B cell (primary cell): ENCODE results near the gene EEF1A2. TPM values are rescaled to one million over a fixed set of nuclear protein-coding genes. Genes with fewer than 3 reads are reported as not detected.
A peak's percentile ranks its signal among the peaks of the same experiment; 100 is the strongest.

Experiments used
- ATAC-seq: fragments of 200-7000 bp; cut with Tn5 transposase; one replicate; pipeline ENCODE4 v1.10.0; 2021; ENCODE audit warnings: low read depth, mild to moderate bottlenecking, moderate number of reproducible peaks, moderate library complexity
- CTCF ChIA-PET: fragments of 350-600 bp; sonication (Branson Sonifier 250); formaldehyde crosslinking; loops from one replicate; lab custom pipeline; 2021; ENCODE audit warnings: antibody characterized with exemption, inconsistent platforms; lab: Charles Lee
- POLR2A ChIA-PET: fragments of 350-600 bp; sonication (Branson Sonifier 250); formaldehyde crosslinking; loops from one replicate; lab custom pipeline; 2021; ENCODE audit warnings: antibody characterized with exemption; lab: Charles Lee
- DNase-seq: peaks from one replicate; pipeline ENCODE4 v3.0.0; 2013
- H2AFZ ChIP-seq: 2 replicates; pipeline ENCODE4 v1.6.1; 2012; ENCODE audit warnings: mild to moderate bottlenecking, low read depth, low read length; ENCODE audit not compliant: insufficient read depth, poor library complexity, severe bottlenecking
- H3K27ac ChIP-seq, 2 donors: 1 replicate in 1 of 2; 2 replicates in 1 of 2; pipeline ENCODE4 v1.5.1; 2012 to 2013; ENCODE audit warnings: low read length in 2 of 2, mild to moderate bottlenecking in 2 of 2, moderate library complexity in 1 of 2
- H3K27me3 ChIP-seq, 4 experiments: fragments of 200-600 bp in 1 of 4; sonication (generic) in 1 of 4; replicated peaks in 1 of 4; 1 replicate in 2 of 4; 2 replicates in 2 of 4; pipeline versions ENCODE4 v1.6.1 to v1.7.0; 2013 to 2016; ENCODE audit warnings: low read length in 3 of 4, mild to moderate bottlenecking in 2 of 4, mixed read lengths in 1 of 4, moderate library complexity in 1 of 4; ENCODE audit not compliant: insufficient read depth in 4 of 4, control insufficient read depth in 3 of 4; ENCODE audit errors: control extremely low read depth in 1 of 4
- H3K36me3 ChIP-seq, 2 experiments: replicated peaks in 1 of 2; 1 replicate in 1 of 2; 2 replicates in 1 of 2; pipeline versions ENCODE4 v1.6.1 to v1.7.1; 2013; ENCODE audit warnings: low read length in 1 of 2; ENCODE audit not compliant: insufficient read depth in 2 of 2, control insufficient read depth in 1 of 2; ENCODE audit errors: control extremely low read depth in 1 of 2, extremely low read depth in 1 of 2
- H3K4me1 ChIP-seq, 2 donors: fragments of 200-600 bp in 1 of 2; sonication (generic) in 1 of 2; 1 replicate in 1 of 2; 2 replicates in 1 of 2; pipeline versions ENCODE4 v1.5.1 to v1.6.1; 2013 to 2017; ENCODE audit warnings: low read length in 2 of 2; ENCODE audit not compliant: control insufficient read depth in 2 of 2, insufficient read depth in 2 of 2
- H3K4me2 ChIP-seq: replicated peaks from 2 replicates; pipeline ENCODE3; 2012; ENCODE audit warnings: mild to moderate bottlenecking, low read depth, low read length; ENCODE audit not compliant: poor library complexity, severe bottlenecking
- H3K4me3 ChIP-seq, 5 experiments: fragments of 200-600 bp in 1 of 5; sonication (generic) in 1 of 5; 1 replicate in 3 of 5; 2 replicates in 2 of 5; pipeline versions ENCODE4 v1.5.1 to v1.7.0; 2011 to 2016; ENCODE audit warnings: low read length in 4 of 5, mild to moderate bottlenecking in 4 of 5, low read depth in 2 of 5, control low read depth in 1 of 5, moderate library complexity in 1 of 5; ENCODE audit not compliant: insufficient read depth in 1 of 5; ENCODE audit errors: control extremely low read depth in 1 of 5, extremely low read depth in 1 of 5
- H3K79me2 ChIP-seq: fragments of 200-600 bp; sonication (generic); one replicate; pipeline ENCODE4 v1.6.0; 2016; ENCODE audit warnings: low read length; ENCODE audit not compliant: control insufficient read depth, insufficient read depth
- H3K9ac ChIP-seq: fragments of 200-600 bp; sonication (generic); 2 replicates; pipeline ENCODE4 v1.6.1; 2017; ENCODE audit warnings: mild to moderate bottlenecking, low read length, moderate library complexity
- H3K9me3 ChIP-seq, 3 donors: one replicate each; pipeline versions ENCODE4 v1.6.1 to v1.7.1; 2013; ENCODE audit warnings: low read length in 2 of 3; ENCODE audit not compliant: control insufficient read depth in 2 of 3, insufficient read depth in 1 of 3; ENCODE audit errors: control extremely low read depth in 1 of 3
- H4K20me1 ChIP-seq: 2 replicates; pipeline ENCODE4 v1.6.0; 2012; ENCODE audit warnings: mild to moderate bottlenecking, low read length; ENCODE audit not compliant: insufficient read depth, control insufficient read depth, poor library complexity, severe bottlenecking
- H3K27ac Mint-ChIP-seq: one replicate; pipeline ENCODE4 v1.8.0; 2021; ENCODE audit warnings: mixed read lengths
- H3K27me3 Mint-ChIP-seq: one replicate; pipeline ENCODE4 v1.8.0; 2021; ENCODE audit warnings: mixed read lengths
- H3K4me1 Mint-ChIP-seq: one replicate; pipeline ENCODE4 v1.8.0; 2021; ENCODE audit warnings: mixed read lengths
- H3K4me3 Mint-ChIP-seq: one replicate; pipeline ENCODE4 v1.8.0; 2021; ENCODE audit warnings: mixed read lengths
- H3K9me3 Mint-ChIP-seq: one replicate; pipeline ENCODE4 v1.8.0; 2022; ENCODE audit warnings: mixed read lengths; ENCODE audit not compliant: insufficient read depth
- EZH2 ChIP-seq: IDR thresholded peaks from 2 replicates; pipeline ENCODE4 v1.6.1; 2012; ENCODE audit warnings: borderline replicate concordance, low read depth, mild to moderate bottlenecking, moderate library complexity, low read length; ENCODE audit not compliant: insufficient read depth, poor library complexity, severe bottlenecking
- WGBS: methylation state at CpG from one replicate; pipeline ENCODE4 v1.1.5; 2013; ENCODE audit warnings: missing lambda C conversion rate; ENCODE audit not compliant: insufficient coverage; 5-methylcytosine and 5-hydroxymethylcytosine counted together
- intact Hi-C: fragments of 100-400 bp; cut with micrococcal nuclease; formaldehyde crosslinking; loops from one replicate; pipeline ENCODE4 v1.10.0; 2022
- polyA plus RNA-seq: library from polyadenylated mRNA; depleted of rRNA; stranded (reverse); fragments of >200 nt; gene quantifications from 2 replicates; pipeline ENCODE4 v1.2.3, GENCODE V29; 2012
- total RNA-seq, 2 donors: library from RNA; stranded (reverse); fragments of 120-200 nt in 1 of 2; gene quantifications; 1 replicate in 1 of 2; 2 replicates in 1 of 2; pipeline versions ENCODE4 v1.2.3 to v1.2.4, GENCODE V29; 2013 to 2022
- TF ChIP-seq, protein P1 (sequence below): fragments of 200-600 bp; IDR thresholded peaks from one replicate; pipeline ENCODE4 v1.8.0; 2022; ENCODE audit warnings: antibody characterized with exemption, mild to moderate bottlenecking

The EEF1A2 gene
- total and polyA plus RNA-seq, 2 donors (not counting 1 experiment from before 2014, with no cell fraction given) = 2.2 to 2.9 TPM

DNA sequence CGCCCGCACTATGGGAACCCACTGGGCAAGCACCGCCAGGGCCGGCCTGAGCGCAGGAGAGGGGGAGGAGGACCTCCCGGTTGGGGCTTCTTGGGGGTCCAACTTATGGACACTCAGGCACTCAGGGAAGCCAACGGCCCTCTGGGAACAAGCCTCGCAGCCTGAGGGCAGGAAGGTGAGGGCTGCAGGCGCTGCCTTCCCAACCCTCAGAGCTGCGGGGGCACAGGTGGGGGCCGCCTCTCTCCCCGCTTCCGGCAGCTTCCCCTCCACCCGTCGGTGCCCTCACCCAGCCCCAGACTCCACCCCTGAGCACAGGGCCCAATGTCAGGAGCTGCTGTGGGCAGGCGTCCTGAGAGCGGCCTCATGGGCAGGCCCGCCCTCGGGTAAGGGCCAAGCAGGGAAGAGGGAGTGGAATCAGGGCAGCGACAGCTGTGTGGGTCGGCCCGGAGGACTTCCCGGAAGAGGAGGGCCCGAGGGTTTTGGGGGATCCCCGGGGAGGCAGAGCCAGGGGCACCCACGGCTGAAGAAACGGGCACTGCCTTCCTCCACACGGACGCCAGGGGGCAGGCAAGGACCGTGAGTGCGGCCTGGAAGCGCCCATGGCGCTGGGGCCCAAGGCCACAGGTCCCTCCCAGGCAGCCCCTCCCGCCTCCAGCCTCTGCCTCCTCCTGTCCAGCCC is 38.8 kb upstream of the EEF1A2 start:
- Histone ChIP-seq H3K4me2 (peak overlapping the region; percentile 92), H3K9ac (peak overlapping the region; percentile 60), H4K20me1 (no peaks in the 10 kb centered on the region), H3K27ac (peak overlapping the region; percentile 83 to 86), H3K27me3 (no peaks in the 10 kb centered on the region), H2AFZ (peak overlapping the region; percentile 71), H3K36me3 (no peaks in the 10 kb centered on the region), H3K79me2 (no peaks in the 10 kb centered on the region), H3K9me3 (peaks cover 0 to 3% (median 0%) of the 10 kb centered on the region in 3 donors), H3K4me1 (peaks cover 30 to 45% of the 10 kb centered on the region in 2 donors), H3K4me3 (peak overlapping the region in 4 of 5 experiments; percentile 55 to 67 (median 58))
- POLR2A ChIA-PET = interaction anchor here (0.6 to 2.7 kb wide), 18 partner anchors 12 to 443 kb away, joined by 3 to 42 read pairs (median 6); partner anchors contain the start of genes ARFRP1, PPDPF, PRPF6 and RTEL1
- Mint-ChIP-seq H3K4me1 (peaks cover 34% of the 10 kb centered on the region), H3K27me3 (no peaks in the 10 kb centered on the region), H3K4me3 (peak overlapping the region; percentile 86), H3K27ac (peak overlapping the region; percentile 92), H3K9me3 (no peaks in the 10 kb centered on the region)
- ATAC-seq = peak; percentile 85
- CTCF ChIA-PET = interaction anchor here (0.6 to 4.7 kb wide), 39 partner anchors 9 to 455 kb away, joined by 3 to 30 read pairs (median 5); partner anchors contain the start of genes ARFRP1, FNDC11, HELZ2 and LIME1
- TF ChIP-seq EZH2 = no peak
- TF ChIP-seq, protein P1, sequence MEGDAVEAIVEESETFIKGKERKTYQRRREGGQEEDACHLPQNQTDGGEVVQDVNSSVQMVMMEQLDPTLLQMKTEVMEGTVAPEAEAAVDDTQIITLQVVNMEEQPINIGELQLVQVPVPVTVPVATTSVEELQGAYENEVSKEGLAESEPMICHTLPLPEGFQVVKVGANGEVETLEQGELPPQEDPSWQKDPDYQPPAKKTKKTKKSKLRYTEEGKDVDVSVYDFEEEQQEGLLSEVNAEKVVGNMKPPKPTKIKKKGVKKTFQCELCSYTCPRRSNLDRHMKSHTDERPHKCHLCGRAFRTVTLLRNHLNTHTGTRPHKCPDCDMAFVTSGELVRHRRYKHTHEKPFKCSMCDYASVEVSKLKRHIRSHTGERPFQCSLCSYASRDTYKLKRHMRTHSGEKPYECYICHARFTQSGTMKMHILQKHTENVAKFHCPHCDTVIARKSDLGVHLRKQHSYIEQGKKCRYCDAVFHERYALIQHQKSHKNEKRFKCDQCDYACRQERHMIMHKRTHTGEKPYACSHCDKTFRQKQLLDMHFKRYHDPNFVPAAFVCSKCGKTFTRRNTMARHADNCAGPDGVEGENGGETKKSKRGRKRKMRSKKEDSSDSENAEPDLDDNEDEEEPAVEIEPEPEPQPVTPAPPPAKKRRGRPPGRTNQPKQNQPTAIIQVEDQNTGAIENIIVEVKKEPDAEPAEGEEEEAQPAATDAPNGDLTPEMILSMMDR = peak; percentile 99
- intact Hi-C loops = loop anchor here (1.0 to 5.0 kb wide), 9 partner anchors 15 to 437 kb away; partner anchors contain the start of genes ARFRP1, LIME1, PPDPF and RTEL1
- WGBS = 3% methylated on average over 33 of the region's 34 CpGs
- DNase-seq = peak; percentile 97
